ENCODE data around the gene TMEFF1.

Gene TMEFF1

GRCh38 chr9:100595391-100596199 lies 122.6 kb downstream of the TMEFF1 start:
- intact Hi-C loops (cut with DNase I) = loop anchor here (1.0 to 10.0 kb wide), 3 partner anchors 121 to 168 kb away; partner anchors contain the start of genes MSANTD3 and TMEFF1
- DNase-seq = peak in 4 of 10 donors; percentile 36 to 85 (median 44)

- intact Hi-C loops (cut with DNase I) = loop anchor here (10.0 kb wide), 1 partner anchor 122 kb away; the partner anchor contains the start of gene TMEFF1
- no peak for DNase-seq
Measured at GRCh38 chr9:100597236-100597635, 124.3 kb downstream of the TMEFF1 start.

GRCh38 chr9:100598641-100599145 lies 125.7 kb downstream of the TMEFF1 start:
- intact Hi-C loops (cut with DNase I) = loop anchor here (10.0 kb wide), 1 partner anchor 124 kb away; the partner anchor contains the start of gene TMEFF1
- peak; percentile 75 to 98 (median 86) for DNase-seq

- intact Hi-C loops (cut with DNase I) = loop anchor here (5.0 kb wide), 2 partner anchors 517 to 787 kb away; partner anchors contain the start of gene BAAT
- DNase-seq = no peak
Measured at GRCh38 chr9:100600521-100601079, 127.7 kb downstream of the TMEFF1 start.

- intact Hi-C loops (cut with DNase I) = loop anchor here (5.0 kb wide), 2 partner anchors 516 to 786 kb away; partner anchors contain the start of gene BAAT
- DNase-seq = peak in 6 of 10 donors; percentile 40 to 78 (median 49)
Measured at GRCh38 chr9:100601216-100601615, 128.3 kb downstream of the TMEFF1 start.

- intact Hi-C loops (cut with DNase I) = loop anchor here (2.0 to 5.0 kb wide), 3 partner anchors 515 to 785 kb away; partner anchors contain the start of gene BAAT
- DNase-seq = no peak
Measured at GRCh38 chr9:100602342-100602801, 129.4 kb downstream of the TMEFF1 start.

- DNase-seq = no peak
- intact Hi-C loops (cut with DNase I) = no loop called here
Measured at GRCh38 chr9:100605405-100605804, 132.5 kb downstream of the TMEFF1 start.

GRCh38 chr9:100619194-100619593 lies 146.2 kb downstream of the TMEFF1 start:
- peak in 1 of 10 donors; percentile 58 for DNase-seq
- intact Hi-C loops (cut with DNase I) = no loop called here

- intact Hi-C loops (cut with DNase I) = no loop called here
- no peak for DNase-seq
Measured at GRCh38 chr9:100619665-100620064, 146.7 kb downstream of the TMEFF1 start.

GRCh38 chr9:100623969-100624368 lies 151.0 kb downstream of the TMEFF1 start:
- intact Hi-C loops (cut with DNase I) = no loop called here
- DNase-seq = no peak

GRCh38 chr9:100626949-100627348 lies 154.0 kb downstream of the TMEFF1 start:
- intact Hi-C loops (cut with DNase I) = no loop called here
- no peak for DNase-seq
